Measurements from ENCODE around the gene OSBPL1A. TPM values are rescaled to one million over a fixed set of nuclear protein-coding genes. Genes with fewer than 3 reads are reported as not detected.
A peak's percentile ranks its signal among the peaks of the same experiment; 100 is the strongest.

The OSBPL1A gene
- total and polyA plus RNA-seq, 5 donors: 45.9 to 88.6 (median 72.9) TPM

DNA sequence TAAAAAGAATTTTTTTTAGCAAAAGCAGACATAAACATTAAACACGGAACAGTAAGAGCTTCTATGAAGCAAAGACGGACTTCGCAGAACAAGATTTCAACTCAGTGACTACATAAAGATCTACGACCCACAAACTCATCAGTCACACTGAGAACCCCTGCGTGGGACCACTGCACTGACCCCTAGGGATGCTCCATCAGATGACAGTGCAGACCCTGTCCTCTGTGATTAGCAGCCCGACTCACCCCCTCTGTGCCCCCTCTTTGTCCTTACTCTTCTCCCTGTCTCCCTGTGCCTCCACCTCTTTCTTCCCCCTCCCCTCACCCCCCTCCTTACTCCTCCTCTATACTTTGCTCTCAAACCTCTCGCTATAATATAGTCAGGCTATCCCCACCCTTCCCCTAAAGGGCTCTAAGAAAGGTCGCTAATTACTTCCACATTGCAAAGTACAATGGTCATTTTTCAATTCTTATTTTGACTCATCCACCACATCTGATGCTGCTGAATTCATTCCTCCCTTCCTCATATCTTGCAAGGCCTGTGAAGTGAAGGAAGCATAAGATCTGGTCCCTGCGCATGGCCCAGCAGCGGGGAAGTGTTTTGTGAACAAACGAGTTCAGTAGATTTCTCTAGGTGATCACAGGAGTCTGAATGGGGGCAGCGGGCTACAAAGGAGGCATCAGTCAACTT lies 169.5 kb downstream of the OSBPL1A start:
- no peaks in the 10 kb centered on the region for H3K27me3 ChIP-seq (ENCODE audit: control insufficient read depth, insufficient read depth)
- peaks cover 2% of the 10 kb centered on the region for H3K4me1 ChIP-seq (ENCODE audit: control insufficient read depth, insufficient read depth, low read length)
- no peak for ATAC-seq
- no peak overlapping the region for H3K27ac ChIP-seq (ENCODE audit: low read length)
- DNase-seq: no peak
- WGBS: 93% methylated on average over 12 of the region's 12 CpGs
- intact Hi-C loops (cut with DNase I): no loop called here
- H3K9me3 ChIP-seq (ENCODE audit: control insufficient read depth, low read length): no peaks in the 10 kb centered on the region
- no peak overlapping the region for H3K4me3 ChIP-seq (ENCODE audit: low read length)

GRCh38 chr18:24220318-24220688 lies 177.3 kb downstream of the OSBPL1A start:
- intact Hi-C loops (cut with DNase I): no loop called here
- Histone ChIP-seq H3K27ac (ENCODE audit: low read length) (no peak overlapping the region), H3K4me1 (ENCODE audit: control insufficient read depth, insufficient read depth, low read length) (no peaks in the 10 kb centered on the region), H3K9me3 (ENCODE audit: control insufficient read depth, low read length) (no peaks in the 10 kb centered on the region), H3K27me3 (ENCODE audit: control insufficient read depth, insufficient read depth) (no peaks in the 10 kb centered on the region), H3K4me3 (ENCODE audit: low read length) (no peak overlapping the region)
- peak in 1 of 2 donors; percentile 14 for ATAC-seq
- whole genome bisulfite sequencing: 84% methylated on average over 2 of the region's 2 CpGs
- no peak for DNase-seq

DNA sequence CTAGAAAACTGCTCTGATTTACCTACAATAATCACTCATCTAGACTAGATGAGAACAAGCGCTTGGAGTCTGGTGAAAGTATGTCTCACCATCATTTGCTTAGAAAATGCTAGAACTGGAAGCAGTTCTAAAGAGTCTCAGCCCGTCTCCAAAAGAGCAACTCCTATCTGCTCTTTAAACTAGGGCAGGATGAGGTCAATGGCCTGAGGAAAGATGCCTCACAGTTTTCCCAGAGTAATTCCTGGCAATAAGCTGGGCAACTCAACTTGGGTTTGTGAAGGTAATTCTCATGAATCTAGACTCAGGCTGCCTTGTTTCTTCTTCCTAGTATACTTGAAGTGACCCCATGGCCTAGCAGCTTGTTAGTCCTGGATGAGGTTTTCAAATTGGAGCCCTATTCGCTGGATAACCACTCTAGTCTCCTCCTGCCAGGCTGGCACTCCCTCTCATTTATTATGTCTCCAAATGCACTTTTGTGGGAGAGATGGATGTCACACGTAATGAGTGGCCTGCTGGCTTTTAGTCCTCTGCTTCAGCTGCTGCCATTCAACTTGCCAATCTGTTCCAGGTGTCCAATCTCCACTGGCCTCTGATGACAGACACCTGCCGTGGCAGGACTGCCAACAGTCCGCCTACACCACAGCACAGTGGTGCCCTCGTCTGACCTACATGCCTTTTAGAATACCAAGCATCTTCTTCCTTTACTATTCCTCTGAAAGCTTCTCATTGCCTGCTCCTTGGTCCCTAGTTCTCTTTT lies 177.9 kb downstream of the OSBPL1A start:
- intact Hi-C loops (cut with DNase I): no loop called here
- Histone ChIP-seq H3K4me1 (ENCODE audit: control insufficient read depth, insufficient read depth, low read length) (no peaks in the 10 kb centered on the region), H3K4me3 (ENCODE audit: low read length) (no peak overlapping the region), H3K27me3 (ENCODE audit: control insufficient read depth, insufficient read depth) (no peaks in the 10 kb centered on the region), H3K27ac (ENCODE audit: low read length) (no peak overlapping the region), H3K9me3 (ENCODE audit: control insufficient read depth, low read length) (no peaks in the 10 kb centered on the region)
- DNase-seq: no peak
- ATAC-seq: peak in 1 of 2 donors; percentile 57
- WGBS: 73% methylated on average over 7 of the region's 7 CpGs

DNA sequence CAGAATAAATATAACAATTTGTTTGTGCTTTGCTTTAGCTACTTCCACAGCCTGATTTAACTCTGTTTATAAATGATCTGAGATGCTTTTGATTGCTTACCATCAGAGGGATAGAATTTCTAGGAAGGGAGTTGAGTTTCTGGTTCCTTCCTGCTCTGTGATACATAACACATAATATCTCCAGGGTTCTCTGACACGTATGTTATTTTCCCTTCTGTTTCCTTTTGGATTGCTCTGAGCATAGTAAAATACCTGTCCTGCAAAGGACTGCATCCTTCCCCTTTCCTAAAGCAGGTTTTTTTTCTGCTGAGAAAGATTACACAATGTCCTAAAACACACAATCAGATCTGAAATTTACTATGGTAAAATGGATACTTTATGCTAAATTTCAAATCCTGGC lies 182.7 kb downstream of the OSBPL1A start:
- ATAC-seq (no peak), DNase-seq (no peak)
- H3K27ac ChIP-seq (ENCODE audit: low read length): no peak overlapping the region
- no peaks in the 10 kb centered on the region for H3K9me3 ChIP-seq (ENCODE audit: control insufficient read depth, low read length)
- WGBS: 44% methylated on average over 1 of the region's 1 CpG
- H3K27me3 ChIP-seq (ENCODE audit: control insufficient read depth, insufficient read depth): no peaks in the 10 kb centered on the region
- peaks cover 1% of the 10 kb centered on the region for H3K4me1 ChIP-seq (ENCODE audit: control insufficient read depth, insufficient read depth, low read length)
- H3K4me3 ChIP-seq (ENCODE audit: low read length): no peak overlapping the region
- intact Hi-C loops (cut with DNase I): no loop called here

DNA sequence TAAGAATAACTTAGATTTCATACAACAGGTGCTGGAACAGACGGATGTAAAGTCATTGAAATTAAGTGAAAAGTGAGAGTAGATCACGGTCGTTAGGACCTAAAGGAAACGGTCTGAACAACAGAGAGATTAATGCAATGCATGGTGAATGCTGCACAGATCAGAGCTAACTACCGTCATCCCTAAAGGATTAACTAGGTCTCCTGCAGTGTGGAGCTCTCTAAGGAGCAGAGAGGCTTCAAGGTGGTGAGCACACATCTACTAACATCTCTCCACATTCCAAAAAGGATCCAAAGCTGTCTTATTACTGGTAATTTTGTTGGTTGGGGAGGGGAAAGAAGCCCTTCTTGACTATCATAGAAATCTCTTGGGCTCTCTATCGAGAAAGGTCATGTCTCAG lies 183.5 kb downstream of the OSBPL1A start:
- Histone ChIP-seq H3K27ac (ENCODE audit: low read length) (no peak overlapping the region), H3K9me3 (ENCODE audit: control insufficient read depth, low read length) (no peaks in the 10 kb centered on the region), H3K4me3 (ENCODE audit: low read length) (no peak overlapping the region), H3K27me3 (ENCODE audit: control insufficient read depth, insufficient read depth) (no peaks in the 10 kb centered on the region), H3K4me1 (ENCODE audit: control insufficient read depth, insufficient read depth, low read length) (peaks cover 1% of the 10 kb centered on the region)
- ATAC-seq: no peak
- no peak for DNase-seq
- intact Hi-C loops (cut with DNase I): no loop called here
- WGBS: 73% methylated on average over 6 of the region's 6 CpGs

DNA sequence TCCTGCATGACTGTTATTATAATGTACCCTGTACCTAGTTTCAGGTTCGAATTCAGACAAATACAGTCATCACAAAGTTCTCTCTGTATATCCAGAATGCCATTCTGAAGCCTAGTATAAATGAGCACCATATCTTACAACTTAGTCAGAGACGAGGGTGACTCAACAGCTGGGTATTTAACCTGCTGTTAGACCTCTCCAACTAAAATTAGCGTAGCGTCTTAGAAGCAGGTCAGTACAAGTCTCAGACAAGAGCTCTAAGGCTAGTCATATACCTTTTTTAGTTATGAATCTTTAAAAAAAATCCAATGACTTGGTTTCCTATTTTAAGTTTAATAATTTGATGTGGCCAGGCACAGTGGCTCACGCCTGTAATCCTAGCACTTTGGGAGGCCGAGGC lies 184.7 kb downstream of the OSBPL1A start:
- H3K9me3 ChIP-seq (ENCODE audit: control insufficient read depth, low read length): no peaks in the 10 kb centered on the region
- H3K27me3 ChIP-seq (ENCODE audit: control insufficient read depth, insufficient read depth): no peaks in the 10 kb centered on the region
- 89% methylated on average over 6 of the region's 6 CpGs for WGBS
- DNase-seq: no peak
- intact Hi-C loops (cut with DNase I): no loop called here
- H3K4me1 ChIP-seq (ENCODE audit: control insufficient read depth, insufficient read depth, low read length): peaks cover 1% of the 10 kb centered on the region
- ATAC-seq: peak; percentile 41 to 55
- no peak overlapping the region for H3K27ac ChIP-seq (ENCODE audit: low read length)
- H3K4me3 ChIP-seq (ENCODE audit: low read length): no peak overlapping the region

DNA sequence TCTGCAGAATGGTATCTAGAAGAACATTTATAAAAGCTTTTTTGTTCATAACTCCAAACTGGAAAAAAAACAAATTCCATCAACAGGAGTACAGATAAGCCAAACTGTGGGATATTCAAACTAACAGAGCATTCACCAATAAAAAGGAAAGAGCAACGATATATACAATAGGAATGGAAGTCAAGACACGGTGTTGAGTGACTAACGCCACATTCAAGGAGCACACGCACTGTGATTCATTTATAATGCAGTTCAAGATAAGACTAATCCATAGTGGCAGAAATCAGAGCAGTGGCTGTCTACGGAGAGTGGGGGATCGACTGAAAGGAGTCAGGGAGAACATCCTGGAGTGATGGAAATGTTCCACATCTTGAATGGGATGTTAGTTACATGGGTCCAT lies 188.1 kb downstream of the OSBPL1A start:
- H3K4me1 ChIP-seq (ENCODE audit: control insufficient read depth, insufficient read depth, low read length): peaks cover 4% of the 10 kb centered on the region
- H3K4me3 ChIP-seq (ENCODE audit: low read length): no peak overlapping the region
- ATAC-seq (no peak), DNase-seq (no peak)
- no peaks in the 10 kb centered on the region for H3K27me3 ChIP-seq (ENCODE audit: control insufficient read depth, insufficient read depth)
- intact Hi-C loops (cut with DNase I): no loop called here
- no peak overlapping the region for H3K27ac ChIP-seq (ENCODE audit: low read length)
- 90% methylated on average over 6 of the region's 6 CpGs for WGBS
- H3K9me3 ChIP-seq (ENCODE audit: control insufficient read depth, low read length): no peaks in the 10 kb centered on the region

GRCh38 chr18:24208270-24209035 lies 189.2 kb downstream of the OSBPL1A start:
- H3K9me3 ChIP-seq (ENCODE audit: control insufficient read depth, low read length): no peaks in the 10 kb centered on the region
- no peak for ATAC-seq
- WGBS: 42% methylated on average over 2 of the region's 2 CpGs

DNA sequence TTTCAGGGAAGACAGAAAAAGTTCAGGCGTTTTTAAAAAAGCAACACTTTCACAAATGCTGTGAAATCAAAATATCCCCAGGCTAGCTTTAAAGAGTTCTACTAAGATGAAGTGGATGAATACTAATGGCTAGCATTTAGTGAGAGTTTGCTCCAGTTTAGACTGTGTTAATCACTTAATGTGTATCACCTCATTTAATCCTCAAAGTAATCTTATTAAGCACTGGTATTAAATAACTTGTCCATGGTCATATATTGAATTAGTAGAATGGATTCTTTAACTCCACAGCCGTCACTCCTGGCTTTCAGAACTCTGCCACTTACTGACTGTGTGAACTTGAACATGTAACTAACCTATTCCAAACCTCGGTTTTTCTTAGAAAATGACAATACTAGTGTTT lies 192.7 kb downstream of the OSBPL1A start:
- DNase-seq: no peak
- no peaks in the 10 kb centered on the region for H3K27me3 ChIP-seq (ENCODE audit: control insufficient read depth, insufficient read depth)
- no peaks in the 10 kb centered on the region for H3K9me3 ChIP-seq (ENCODE audit: control insufficient read depth, low read length)
- no peak overlapping the region for H3K4me3 ChIP-seq (ENCODE audit: low read length)
- ATAC-seq: no peak
- peaks cover 2% of the 10 kb centered on the region for H3K4me1 ChIP-seq (ENCODE audit: control insufficient read depth, insufficient read depth, low read length)
- no peak overlapping the region for H3K27ac ChIP-seq (ENCODE audit: low read length)
- intact Hi-C loops (cut with DNase I): no loop called here
- 93% methylated on average over 3 of the region's 3 CpGs for WGBS

More at GRCh38 chr18:24208270-24209035, 189.2 kb downstream of the OSBPL1A start:
- Histone ChIP-seq H3K4me1 (ENCODE audit: control insufficient read depth, insufficient read depth, low read length) (peaks cover 4% of the 10 kb centered on the region), H3K27ac (ENCODE audit: low read length) (no peak overlapping the region), H3K4me3 (ENCODE audit: low read length) (no peak overlapping the region), H3K27me3 (ENCODE audit: control insufficient read depth, insufficient read depth) (no peaks in the 10 kb centered on the region)
- no peak for DNase-seq
- intact Hi-C loops (cut with DNase I): no loop called here

DNA sequence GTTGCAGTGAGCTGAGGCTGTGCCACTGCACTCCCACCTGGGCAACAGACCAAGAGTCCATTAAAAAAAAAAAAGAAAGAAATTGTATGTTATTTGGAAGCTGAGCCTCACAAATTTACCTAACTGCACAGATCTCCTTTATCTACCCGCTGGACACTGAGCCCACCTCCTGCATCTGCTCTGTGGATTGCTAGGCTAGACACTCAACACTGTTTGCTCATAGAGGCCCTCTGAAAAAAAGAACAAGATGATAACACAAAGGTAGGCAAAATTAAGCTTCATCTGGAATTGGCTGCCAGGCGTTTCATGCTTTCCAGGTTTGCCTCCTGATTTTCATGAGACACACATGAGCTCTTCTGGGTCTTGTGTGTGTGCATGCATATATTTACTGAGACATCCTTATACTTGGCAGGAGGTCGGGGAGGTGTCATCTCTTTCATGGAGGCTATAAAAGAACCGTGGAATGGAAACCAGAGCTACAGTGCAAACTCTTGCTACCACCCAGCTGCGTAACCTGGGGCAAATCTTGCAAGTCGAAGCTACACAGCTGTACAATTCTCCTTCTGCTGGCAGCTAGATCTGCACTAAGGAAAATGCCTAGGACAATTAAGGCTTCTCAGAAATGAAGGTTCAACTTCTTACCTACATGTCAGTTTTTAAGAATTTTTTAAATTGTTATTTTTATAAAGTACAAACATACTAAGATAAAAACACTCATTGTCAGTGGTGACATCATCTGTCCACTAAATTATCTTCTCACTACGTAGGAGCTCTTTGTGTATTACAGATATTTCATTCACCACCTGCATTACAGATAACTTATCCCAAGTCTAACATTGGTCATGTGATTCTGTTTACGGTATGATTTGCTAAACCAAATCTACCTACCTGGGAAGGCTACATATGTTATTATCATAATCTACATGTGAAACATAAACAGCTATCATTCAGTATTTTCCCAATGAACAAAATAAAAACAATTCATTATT lies 195.6 kb downstream of the OSBPL1A start:
- Histone ChIP-seq H3K27ac (ENCODE audit: low read length) (peak overlapping the region; percentile 7), H3K27me3 (ENCODE audit: control insufficient read depth, insufficient read depth) (no peaks in the 10 kb centered on the region), H3K9me3 (ENCODE audit: control insufficient read depth, low read length) (no peaks in the 10 kb centered on the region), H3K4me1 (ENCODE audit: control insufficient read depth, insufficient read depth, low read length) (peaks cover 2% of the 10 kb centered on the region), H3K4me3 (ENCODE audit: low read length) (no peak overlapping the region)
- DNase-seq (no peak), ATAC-seq (no peak)
- intact Hi-C loops (cut with DNase I): no loop called here
- WGBS: 85% methylated on average over 8 of the region's 8 CpGs
